ES-I3 (cell line): ENCODE data around the gene GNG7.
"Not testable (repeated sequence)": the region's sequence is repeated elsewhere in the genome, so short reads cannot be mapped to it uniquely, and the experiment has no call there.

Experiments used
- H3K36me3 ChIP-seq: 2 replicates; pipeline ENCODE4 v1.6.1; 2013; ENCODE audit warnings: mild to moderate bottlenecking, low read length, control low read depth, moderate library complexity; ENCODE audit not compliant: insufficient read depth
- H3K4me1 ChIP-seq: 2 replicates; pipeline ENCODE4 v1.6.1; 2013; ENCODE audit warnings: mild to moderate bottlenecking, control low read depth, low read length; ENCODE audit not compliant: insufficient read depth
- H3K9ac ChIP-seq: 2 replicates; pipeline ENCODE4 v1.6.1; 2013; ENCODE audit warnings: low read depth, mild to moderate bottlenecking, low read length, moderate library complexity
- H3K9me3 ChIP-seq: 2 replicates; pipeline ENCODE4 v1.6.1; 2013; ENCODE audit warnings: mild to moderate bottlenecking, low read length, moderate library complexity; ENCODE audit not compliant: control insufficient read depth, insufficient read depth

Gene GNG7

GRCh38 chr19:2627855-2628254 is 74.6 kb downstream of the GNG7 start:
- Histone ChIP-seq H3K36me3 (no peaks in the 10 kb centered on the region), H3K4me1 (peaks cover 5% of the 10 kb centered on the region; the same call in 1 of the 2 replicates), H3K9ac (no peak overlapping the region), H3K9me3 (peaks cover 14% of the 10 kb centered on the region)

- no peaks in the 10 kb centered on the region for H3K36me3 ChIP-seq
- H3K9me3 ChIP-seq = peaks cover 14% of the 10 kb centered on the region
- H3K4me1 ChIP-seq = peaks cover 5% of the 10 kb centered on the region; the same call in 1 of the 2 replicates
- H3K9ac ChIP-seq = no peak overlapping the region
These were observed 75.1 kb downstream of the GNG7 start for GRCh38 chr19:2627319-2627829.

- H3K9me3 ChIP-seq = peaks cover 9% of the 10 kb centered on the region
- no peaks in the 10 kb centered on the region for H3K36me3 ChIP-seq
- peaks cover 5% of the 10 kb centered on the region; the same call in 1 of the 2 replicates for H3K4me1 ChIP-seq
- no peak overlapping the region for H3K9ac ChIP-seq
These were observed 77.1 kb downstream of the GNG7 start for GRCh38 chr19:2625434-2625833.

- Histone ChIP-seq H3K4me1 (peaks cover 5% of the 10 kb centered on the region; the same call in 1 of the 2 replicates), H3K9ac (no peak overlapping the region), H3K36me3 (no peaks in the 10 kb centered on the region)
These were observed 77.9 kb downstream of the GNG7 start for GRCh38 chr19:2624537-2625091.

GRCh38 chr19:2623798-2624197 is 78.7 kb downstream of the GNG7 start:
- Histone ChIP-seq H3K4me1 (peaks cover 5% of the 10 kb centered on the region; the same call in 1 of the 2 replicates), H3K36me3 (no peaks in the 10 kb centered on the region), H3K9me3 (peaks cover 4% of the 10 kb centered on the region), H3K9ac (no peak overlapping the region)

More at GRCh38 chr19:2624537-2625091, 77.9 kb downstream of the GNG7 start:
- peaks cover 4% of the 10 kb centered on the region for H3K9me3 ChIP-seq

GRCh38 chr19:2622371-2622961 is 80.0 kb downstream of the GNG7 start:
- H3K36me3 ChIP-seq, H3K9ac ChIP-seq, H3K9me3 ChIP-seq, H3K4me1 ChIP-seq: not testable (repeated sequence)

- no peaks in the 10 kb centered on the region for H3K4me1 ChIP-seq
- H3K9me3 ChIP-seq = no peaks in the 10 kb centered on the region
- H3K36me3 ChIP-seq = no peaks in the 10 kb centered on the region
- H3K9ac ChIP-seq = no peak overlapping the region
These were observed 83.4 kb downstream of the GNG7 start for GRCh38 chr19:2619076-2619475.

- Histone ChIP-seq H3K9me3 (no peaks in the 10 kb centered on the region), H3K4me1 (no peaks in the 10 kb centered on the region), H3K36me3 (no peaks in the 10 kb centered on the region), H3K9ac (no peak overlapping the region)
These were observed 83.9 kb downstream of the GNG7 start for GRCh38 chr19:2618611-2619010.

GRCh38 chr19:2617393-2618165 is 84.9 kb downstream of the GNG7 start:
- Histone ChIP-seq H3K9ac (no peak overlapping the region), H3K36me3 (no peaks in the 10 kb centered on the region), H3K9me3 (no peaks in the 10 kb centered on the region), H3K4me1 (0 out of 2 replicates have a peak, but pooled peaks cover 8% of the 10 kb centered on the region)

- Histone ChIP-seq H3K4me1 (0 out of 2 replicates have a peak, but pooled peaks cover 8% of the 10 kb centered on the region), H3K9ac (no peak overlapping the region; the same call in 1 of the 2 replicates), H3K36me3 (no peaks in the 10 kb centered on the region), H3K9me3 (no peaks in the 10 kb centered on the region)
These were observed 85.6 kb downstream of the GNG7 start for GRCh38 chr19:2616741-2617392.

- Histone ChIP-seq H3K9me3 (no peaks in the 10 kb centered on the region), H3K4me1 (0 out of 2 replicates have a peak, but pooled peaks cover 8% of the 10 kb centered on the region), H3K36me3 (no peaks in the 10 kb centered on the region), H3K9ac (no peak overlapping the region)
These were observed 86.7 kb downstream of the GNG7 start for GRCh38 chr19:2615782-2616181.

GRCh38 chr19:2613507-2614295 is 88.8 kb downstream of the GNG7 start:
- H3K4me1 ChIP-seq = 0 out of 2 replicates have a peak, but pooled peaks cover 8% of the 10 kb centered on the region
- H3K9me3 ChIP-seq = no peaks in the 10 kb centered on the region
- H3K9ac ChIP-seq = no peak overlapping the region
- H3K36me3 ChIP-seq = no peaks in the 10 kb centered on the region

GRCh38 chr19:2612619-2613249 is 89.8 kb downstream of the GNG7 start:
- no peaks in the 10 kb centered on the region for H3K36me3 ChIP-seq
- no peaks in the 10 kb centered on the region for H3K9me3 ChIP-seq
- H3K9ac ChIP-seq = no peak overlapping the region
- peaks cover 8% of the 10 kb centered on the region; the same call in 1 of the 2 replicates for H3K4me1 ChIP-seq
